ENCODE measurements around the gene GBP2. TPM values are rescaled to one million over a fixed set of nuclear protein-coding genes. Genes with fewer than 3 reads are reported as not detected.
A peak's percentile ranks its signal among the peaks of the same experiment; 100 is the strongest.

Gene GBP2
- total and polyA plus RNA-seq, 12 donors = 13.8 to 356 (median 204) TPM

GRCh38 chr1:89070509-89070908 is 55.4 kb downstream of the GBP2 start:
- intact Hi-C loops (cut with DNase I) = no loop called here
- no peak for DNase-seq
- Histone ChIP-seq H3K4me3 (peak overlapping the region in 1 of 4 donors; percentile 49), H3K27ac (peak overlapping the region in 2 of 5 donors; percentile 26 to 44), H3K27me3 (no peaks in the 10 kb centered on the region), H3K4me1 (replicated peaks in 1 of 2) (peaks cover 4 to 7% of the 10 kb centered on the region in 2 donors), H3K36me3 (replicated peaks in 1 of 2) (no peaks in the 10 kb centered on the region), H3K9me3 (replicated peaks in 1 of 3) (no peaks in the 10 kb centered on the region)
- TF ChIP-seq CTCF (IDR thresholded peaks at IDR 0.05) = no peak
- no peak for TF ChIP-seq POLR2A (IDR thresholded peaks at IDR 0.05)
- WGBS, 4 donors = 64 to 82% (median 76%) methylated on average over 1 of the region's 1 CpG

- peaks cover 7% of the 10 kb centered on the region in 2 donors for H3K4me1 ChIP-seq (replicated peaks in 1 of 2)
- intact Hi-C loops (cut with DNase I) = no loop called here
- 48 to 55% (median 51%) methylated on average over 2 of the region's 2 CpGs for WGBS, 4 donors
- peak overlapping the region in 3 of 5 donors; percentile 26 to 50 (median 44) for H3K27ac ChIP-seq
- H3K4me3 ChIP-seq = peak overlapping the region in 2 of 4 donors; percentile 26 to 49
- H3K27me3 ChIP-seq = no peaks in the 10 kb centered on the region
- H3K9me3 ChIP-seq (replicated peaks in 1 of 3) = no peaks in the 10 kb centered on the region
- H3K36me3 ChIP-seq (replicated peaks in 1 of 2) = no peaks in the 10 kb centered on the region
- TF ChIP-seq POLR2A (IDR thresholded peaks at IDR 0.05) (no peak), CTCF (IDR thresholded peaks at IDR 0.05) (no peak)
- no peak for DNase-seq
Observed at GRCh38 chr1:89069951-89070350, 56.0 kb downstream of the GBP2 start.

GRCh38 chr1:89068291-89068690 is 57.6 kb downstream of the GBP2 start:
- Histone ChIP-seq H3K4me1 (replicated peaks in 1 of 2) (peaks cover 11 to 13% of the 10 kb centered on the region in 2 donors), H3K4me3 (no peak overlapping the region), H3K27me3 (no peaks in the 10 kb centered on the region), H3K27ac (no peak overlapping the region), H3K36me3 (replicated peaks in 1 of 2) (no peaks in the 10 kb centered on the region), H3K9me3 (replicated peaks in 1 of 3) (no peaks in the 10 kb centered on the region)
- TF ChIP-seq CTCF (IDR thresholded peaks at IDR 0.05) = no peak
- TF ChIP-seq POLR2A (IDR thresholded peaks at IDR 0.05) = no peak
- DNase-seq = no peak
- intact Hi-C loops (cut with DNase I) = no loop called here

GRCh38 chr1:89065079-89065868 is 60.6 kb downstream of the GBP2 start, which contains the start of gene GBP1:
GBP1 (minus strand) TSS chr1:89065208; CDS start chr1:89063234, 1,974 bp downstream.
- H3K27ac ChIP-seq = peak within 1 kb of the TSS; percentile 40 to 81 (median 73)
- H3K36me3 ChIP-seq (replicated peaks in 1 of 2) = peaks cover 0 to 2% of the 10 kb centered on the region in 2 donors
- 22 to 28% (median 25%) methylated on average over 4 of the region's 4 CpGs for WGBS, 4 donors
- intact Hi-C loops (cut with DNase I) = no loop called here
- H3K27me3 ChIP-seq = no peaks in the 10 kb centered on the region
- no peaks in the 10 kb centered on the region for H3K9me3 ChIP-seq (replicated peaks in 1 of 3)
- TF ChIP-seq POLR2A (IDR thresholded peaks at IDR 0.05) (no peak), CTCF (IDR thresholded peaks at IDR 0.05) (no peak)
- H3K4me1 ChIP-seq (replicated peaks in 1 of 2) = peaks cover 11 to 23% of the 10 kb centered on the region in 2 donors
- H3K4me3 ChIP-seq = peak within 1 kb of the TSS in 3 of 4 donors; percentile 54 to 65 (median 65)
- DNase-seq = peak in 3 of 7 donors; percentile 34 to 40 (median 35)

Data from adrenal gland (tissue), 12 donors.